ENCODE data around the gene SMIM13.

DNA sequence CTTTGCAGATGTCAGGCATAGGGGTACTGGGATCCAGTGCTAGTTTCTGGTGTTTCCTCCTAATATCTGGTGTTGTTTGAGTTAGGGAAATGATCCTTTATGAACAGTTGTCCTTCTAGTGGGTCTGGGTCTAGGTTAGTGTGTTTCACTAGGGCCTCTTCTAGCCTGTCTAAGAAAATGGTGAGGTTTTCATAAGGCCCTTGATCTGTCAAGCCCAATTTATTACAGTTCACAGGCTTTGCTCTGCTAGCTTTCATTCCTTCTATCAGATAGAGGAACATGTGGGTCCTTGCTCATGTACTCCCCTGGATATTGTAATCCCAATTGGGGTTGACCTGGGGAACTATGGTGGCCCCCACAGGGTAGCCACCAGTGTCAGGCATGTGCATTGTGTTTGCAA, 15.1 kb downstream of the SMIM13 start:
- TF ChIP-seq HOXB5 (CRISPR knock-in tag; IDR thresholded peaks at IDR 0.05) (no peak), EP300 (IDR thresholded peaks at IDR 0.05) (no peak), POLR2A (IDR thresholded peaks at IDR 0.05; ENCODE audit: low read length) (no peak), HOXA7 (CRISPR knock-in tag; IDR thresholded peaks at IDR 0.05) (no peak), POLR2AphosphoS2 (conservative IDR thresholded peaks at IDR 0.05; ENCODE audit: low read length) (no peak), TFCP2L1 (CRISPR knock-in tag; IDR thresholded peaks at IDR 0.05) (no peak), RFX5 (IDR thresholded peaks at IDR 0.05) (no peak)
- TF ChIP-seq, protein P1, sequence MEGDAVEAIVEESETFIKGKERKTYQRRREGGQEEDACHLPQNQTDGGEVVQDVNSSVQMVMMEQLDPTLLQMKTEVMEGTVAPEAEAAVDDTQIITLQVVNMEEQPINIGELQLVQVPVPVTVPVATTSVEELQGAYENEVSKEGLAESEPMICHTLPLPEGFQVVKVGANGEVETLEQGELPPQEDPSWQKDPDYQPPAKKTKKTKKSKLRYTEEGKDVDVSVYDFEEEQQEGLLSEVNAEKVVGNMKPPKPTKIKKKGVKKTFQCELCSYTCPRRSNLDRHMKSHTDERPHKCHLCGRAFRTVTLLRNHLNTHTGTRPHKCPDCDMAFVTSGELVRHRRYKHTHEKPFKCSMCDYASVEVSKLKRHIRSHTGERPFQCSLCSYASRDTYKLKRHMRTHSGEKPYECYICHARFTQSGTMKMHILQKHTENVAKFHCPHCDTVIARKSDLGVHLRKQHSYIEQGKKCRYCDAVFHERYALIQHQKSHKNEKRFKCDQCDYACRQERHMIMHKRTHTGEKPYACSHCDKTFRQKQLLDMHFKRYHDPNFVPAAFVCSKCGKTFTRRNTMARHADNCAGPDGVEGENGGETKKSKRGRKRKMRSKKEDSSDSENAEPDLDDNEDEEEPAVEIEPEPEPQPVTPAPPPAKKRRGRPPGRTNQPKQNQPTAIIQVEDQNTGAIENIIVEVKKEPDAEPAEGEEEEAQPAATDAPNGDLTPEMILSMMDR (IDR thresholded peaks at IDR 0.05): no peak
- TF ChIP-seq, protein P2, sequence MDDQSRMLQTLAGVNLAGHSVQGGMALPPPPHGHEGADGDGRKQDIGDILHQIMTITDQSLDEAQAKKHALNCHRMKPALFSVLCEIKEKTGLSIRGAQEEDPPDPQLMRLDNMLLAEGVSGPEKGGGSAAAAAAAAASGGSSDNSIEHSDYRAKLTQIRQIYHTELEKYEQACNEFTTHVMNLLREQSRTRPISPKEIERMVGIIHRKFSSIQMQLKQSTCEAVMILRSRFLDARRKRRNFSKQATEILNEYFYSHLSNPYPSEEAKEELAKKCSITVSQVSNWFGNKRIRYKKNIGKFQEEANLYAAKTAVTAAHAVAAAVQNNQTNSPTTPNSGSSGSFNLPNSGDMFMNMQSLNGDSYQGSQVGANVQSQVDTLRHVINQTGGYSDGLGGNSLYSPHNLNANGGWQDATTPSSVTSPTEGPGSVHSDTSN (IDR thresholded peaks at IDR 0.05): no peak

Measured in A549 (cell line).